Bronchial epithelial cell (primary cell): ENCODE data around the gene NDEL1. TPM values are rescaled to one million over a fixed set of nuclear protein-coding genes. Genes with fewer than 3 reads are reported as not detected.
"Not testable (repeated sequence)": the region's sequence is repeated elsewhere in the genome, so short reads cannot be mapped to it uniquely, and the experiment has no call there.

Experiments used
- DNase-seq: peaks from one replicate; pipeline ENCODE4 v3.0.0-alpha.2; 2010; ENCODE audit warnings: low read depth
- FAIRE-seq: peaks from 2 replicates; lab custom pipeline; 2011; peaks lifted over from hg19 to GRCh38; lab: Jason Lieb, UNC
- H3K27me3 ChIP-seq: 2 replicates; pipeline ENCODE4 v1.5.1; 2011; ENCODE audit warnings: low read length; ENCODE audit not compliant: control insufficient read depth, insufficient read depth
- H3K36me3 ChIP-seq: 2 replicates; pipeline ENCODE4 v1.5.1; 2011; ENCODE audit warnings: low read length; ENCODE audit not compliant: control insufficient read depth, insufficient read depth
- H3K4me3 ChIP-seq: 2 replicates; pipeline ENCODE4 v1.5.1; 2011; ENCODE audit warnings: mild to moderate bottlenecking, low read depth, low read length, control low read depth
- total RNA-seq: library from RNA; depleted of rRNA; stranded (reverse); fragments of >200 nt; gene quantifications from 2 replicates; pipeline ENCODE4 v1.2.1, GENCODE V29; 2014
- TF ChIP-seq, protein P1 (sequence below): IDR thresholded peaks from 2 replicates; pipeline ENCODE4 v1.5.1; 2011; ENCODE audit warnings: mild to moderate bottlenecking, moderate library complexity, low read length, control low read depth, inconsistent platforms; ENCODE audit not compliant: insufficient read depth, severe bottlenecking

NDEL1 gene
- total RNA-seq, 1 donor from 2014 or later, result 47.1 TPM

- DNase-seq (no peak), FAIRE-seq (no peak)
- H3K36me3 ChIP-seq, result no peaks in the 10 kb centered on the region
- H3K4me3 ChIP-seq, result no peak overlapping the region
- TF ChIP-seq, protein P1, sequence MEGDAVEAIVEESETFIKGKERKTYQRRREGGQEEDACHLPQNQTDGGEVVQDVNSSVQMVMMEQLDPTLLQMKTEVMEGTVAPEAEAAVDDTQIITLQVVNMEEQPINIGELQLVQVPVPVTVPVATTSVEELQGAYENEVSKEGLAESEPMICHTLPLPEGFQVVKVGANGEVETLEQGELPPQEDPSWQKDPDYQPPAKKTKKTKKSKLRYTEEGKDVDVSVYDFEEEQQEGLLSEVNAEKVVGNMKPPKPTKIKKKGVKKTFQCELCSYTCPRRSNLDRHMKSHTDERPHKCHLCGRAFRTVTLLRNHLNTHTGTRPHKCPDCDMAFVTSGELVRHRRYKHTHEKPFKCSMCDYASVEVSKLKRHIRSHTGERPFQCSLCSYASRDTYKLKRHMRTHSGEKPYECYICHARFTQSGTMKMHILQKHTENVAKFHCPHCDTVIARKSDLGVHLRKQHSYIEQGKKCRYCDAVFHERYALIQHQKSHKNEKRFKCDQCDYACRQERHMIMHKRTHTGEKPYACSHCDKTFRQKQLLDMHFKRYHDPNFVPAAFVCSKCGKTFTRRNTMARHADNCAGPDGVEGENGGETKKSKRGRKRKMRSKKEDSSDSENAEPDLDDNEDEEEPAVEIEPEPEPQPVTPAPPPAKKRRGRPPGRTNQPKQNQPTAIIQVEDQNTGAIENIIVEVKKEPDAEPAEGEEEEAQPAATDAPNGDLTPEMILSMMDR, result no peak
- no peaks in the 10 kb centered on the region for H3K27me3 ChIP-seq
Observed at GRCh38 chr17:8392674-8393469, 42.8 kb upstream of the NDEL1 start.

GRCh38 chr17:8393470-8394231 is 42.0 kb upstream of the NDEL1 start:
- no peak overlapping the region for H3K4me3 ChIP-seq
- DNase-seq, result peak; percentile 87

GRCh38 chr17:8394497-8394896 is 41.2 kb upstream of the NDEL1 start:
- not testable (repeated sequence) for H3K27me3 ChIP-seq, DNase-seq, H3K36me3 ChIP-seq, H3K4me3 ChIP-seq
- FAIRE-seq, result peak; percentile 28

More at GRCh38 chr17:8393470-8394231, 42.0 kb upstream of the NDEL1 start:
- Histone ChIP-seq H3K36me3 (no peaks in the 10 kb centered on the region), H3K27me3 (no peaks in the 10 kb centered on the region)
- FAIRE-seq, result peak; percentile 93
- TF ChIP-seq, protein P1, result no peak

- Histone ChIP-seq H3K36me3 (no peaks in the 10 kb centered on the region), H3K27me3 (no peaks in the 10 kb centered on the region), H3K4me3 (no peak within 1 kb of the TSS)
- DNase-seq (no peak), FAIRE-seq (peak; percentile 13)
- TF ChIP-seq, protein P1, result no peak
Observed at GRCh38 chr17:8397636-8398035, 38.0 kb upstream of the NDEL1 start, which contains the start of gene RNF222. Gene RNF222 (minus strand): TSS chr17:8397827. CDS start chr17:8393461, 4,366 bp downstream.

DNA sequence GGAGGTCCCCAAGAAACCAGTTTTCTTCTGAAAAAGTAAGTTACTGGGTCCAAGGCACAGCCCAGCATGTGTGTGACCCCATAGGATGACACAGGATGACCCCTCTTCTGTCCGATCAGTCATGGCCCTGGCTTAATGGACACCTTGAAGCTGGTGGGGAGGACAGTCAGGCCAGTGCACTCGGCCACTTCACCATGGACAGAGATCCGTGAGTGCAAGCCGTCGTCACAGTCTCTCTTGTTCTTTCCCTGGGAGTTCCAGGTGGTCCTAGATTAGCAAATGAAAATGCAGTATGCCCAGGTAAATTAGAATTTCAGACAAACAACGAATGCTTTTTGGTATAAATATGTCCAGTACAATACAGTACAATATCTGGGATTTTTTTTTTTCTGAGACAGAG is 36.7 kb upstream of the NDEL1 start:
- DNase-seq (no peak), FAIRE-seq (no peak)
- TF ChIP-seq, protein P1, result no peak
- H3K36me3 ChIP-seq, result no peaks in the 10 kb centered on the region
- no peaks in the 10 kb centered on the region for H3K27me3 ChIP-seq
- H3K4me3 ChIP-seq, result no peak overlapping the region

DNA sequence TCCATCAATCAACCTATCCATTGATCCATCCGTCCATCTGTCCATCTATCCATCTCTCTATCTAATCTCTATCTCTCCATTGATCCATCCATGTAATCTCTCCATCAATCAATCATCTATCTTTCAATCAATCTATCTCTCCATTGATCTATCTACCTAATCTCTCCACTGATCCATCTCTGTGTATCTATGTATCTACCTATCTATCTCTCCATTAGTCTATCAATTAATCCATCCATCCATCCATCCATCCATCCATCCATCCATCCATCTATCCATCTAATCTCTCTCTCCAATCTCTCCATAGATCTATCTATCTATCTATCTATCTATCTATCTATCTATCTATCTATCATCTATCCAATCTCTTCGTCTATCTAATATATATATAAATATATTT is 34.6 kb upstream of the NDEL1 start:
- Histone ChIP-seq H3K4me3 (no peak overlapping the region), H3K27me3 (no peaks in the 10 kb centered on the region), H3K36me3 (no peaks in the 10 kb centered on the region)
- DNase-seq (no peak), FAIRE-seq (no peak)
- TF ChIP-seq, protein P1, result no peak
